ENCODE data around the gene OR2T12.
"Not testable (repeated sequence)": the region's sequence is repeated elsewhere in the genome, so short reads cannot be mapped to it uniquely, and the experiment has no call there.

DNA sequence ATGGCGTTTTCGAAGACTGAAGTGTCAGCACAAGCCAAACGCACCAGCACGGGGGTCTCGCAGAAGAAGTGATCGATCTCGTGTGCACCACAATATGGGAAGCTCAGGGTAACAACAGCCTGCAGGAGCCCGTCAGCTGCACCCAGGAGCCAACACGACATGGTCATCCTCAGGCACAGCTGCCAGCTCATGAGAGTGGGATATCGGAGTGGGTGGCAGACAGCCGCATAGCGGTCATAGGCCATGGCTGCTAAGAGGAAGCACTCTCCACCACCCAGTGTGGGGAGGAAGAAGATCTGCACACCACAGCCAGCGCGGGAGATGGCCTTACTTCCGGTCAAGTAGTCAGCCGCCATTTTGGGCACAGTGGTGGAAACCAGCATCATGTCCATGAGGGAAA lies 30.0 kb downstream of the OR2T12 start:
- TF ChIP-seq MXI1 (conservative IDR thresholded peaks at IDR 0.05; ENCODE audit: poor library complexity, severe bottlenecking); EZH2 (IDR thresholded peaks at IDR 0.05; ENCODE audit: borderline replicate concordance, insufficient read depth, low read length, poor library complexity, severe bottlenecking); SMC3 (conservative IDR thresholded peaks at IDR 0.05; ENCODE audit: poor library complexity); POLR2AphosphoS5 (IDR thresholded peaks at IDR 0.05); EP300 (conservative IDR thresholded peaks at IDR 0.05; ENCODE audit: poor library complexity, severe bottlenecking): not testable (repeated sequence)
- TF ChIP-seq, protein P1, sequence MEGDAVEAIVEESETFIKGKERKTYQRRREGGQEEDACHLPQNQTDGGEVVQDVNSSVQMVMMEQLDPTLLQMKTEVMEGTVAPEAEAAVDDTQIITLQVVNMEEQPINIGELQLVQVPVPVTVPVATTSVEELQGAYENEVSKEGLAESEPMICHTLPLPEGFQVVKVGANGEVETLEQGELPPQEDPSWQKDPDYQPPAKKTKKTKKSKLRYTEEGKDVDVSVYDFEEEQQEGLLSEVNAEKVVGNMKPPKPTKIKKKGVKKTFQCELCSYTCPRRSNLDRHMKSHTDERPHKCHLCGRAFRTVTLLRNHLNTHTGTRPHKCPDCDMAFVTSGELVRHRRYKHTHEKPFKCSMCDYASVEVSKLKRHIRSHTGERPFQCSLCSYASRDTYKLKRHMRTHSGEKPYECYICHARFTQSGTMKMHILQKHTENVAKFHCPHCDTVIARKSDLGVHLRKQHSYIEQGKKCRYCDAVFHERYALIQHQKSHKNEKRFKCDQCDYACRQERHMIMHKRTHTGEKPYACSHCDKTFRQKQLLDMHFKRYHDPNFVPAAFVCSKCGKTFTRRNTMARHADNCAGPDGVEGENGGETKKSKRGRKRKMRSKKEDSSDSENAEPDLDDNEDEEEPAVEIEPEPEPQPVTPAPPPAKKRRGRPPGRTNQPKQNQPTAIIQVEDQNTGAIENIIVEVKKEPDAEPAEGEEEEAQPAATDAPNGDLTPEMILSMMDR (IDR thresholded peaks at IDR 0.05; ENCODE audit: poor library complexity, severe bottlenecking): not testable (repeated sequence)
